Activated B cell treated with CpG ODN at 0.5 μM for 24 hours (primary cell): ENCODE results near the gene PMS2. TPM values are rescaled to one million over a fixed set of nuclear protein-coding genes. Genes with fewer than 3 reads are reported as not detected.

ENCODE experiments used
- ATAC-seq: fragments of 200-7000 bp; cut with Tn5 transposase; one replicate; pipeline ENCODE4 v1.10.0; 2021; ENCODE audit warnings: low read depth, mild to moderate bottlenecking, moderate library complexity
- CTCF ChIA-PET: fragments of 350-600 bp; sonication (Branson Sonifier 250); formaldehyde crosslinking; loops from one replicate; lab custom pipeline; 2021; ENCODE audit warnings: antibody characterized with exemption; lab: Charles Lee
- POLR2A ChIA-PET: fragments of 350-600 bp; sonication (Branson Sonifier 250); formaldehyde crosslinking; loops from one replicate; lab custom pipeline; 2021; ENCODE audit warnings: antibody characterized with exemption; lab: Charles Lee
- DNase-seq: peaks from one replicate; pipeline ENCODE4 v3.0.0; 2022
- H3K27ac Mint-ChIP-seq: one replicate; pipeline ENCODE4 v1.8.0; 2020; ENCODE audit warnings: mixed read lengths
- H3K27me3 Mint-ChIP-seq: one replicate; pipeline ENCODE4 v1.8.0; 2021; ENCODE audit warnings: mixed read lengths
- H3K36me3 Mint-ChIP-seq: one replicate; pipeline ENCODE4 v1.8.0; 2021; ENCODE audit warnings: low read depth, mixed read lengths
- H3K4me1 Mint-ChIP-seq: one replicate; pipeline ENCODE4 v1.8.0; 2021; ENCODE audit warnings: mixed read lengths
- H3K4me3 Mint-ChIP-seq: one replicate; pipeline ENCODE4 v1.8.0; 2020; ENCODE audit warnings: mild to moderate bottlenecking, mixed read lengths
- H3K9me3 Mint-ChIP-seq: one replicate; pipeline ENCODE4 v1.8.0; 2020; ENCODE audit warnings: mixed read lengths
- CTCF ChIP-seq: fragments of 200-600 bp; IDR thresholded peaks from one replicate; pipeline ENCODE4 v1.8.0; 2022; ENCODE audit warnings: antibody characterized with exemption, mild to moderate bottlenecking
- intact Hi-C: fragments of 100-400 bp; cut with micrococcal nuclease; formaldehyde crosslinking; loops from one replicate; pipeline ENCODE4 v1.15.1; 2024
- total RNA-seq: library from RNA; stranded (reverse); gene quantifications from 2 replicates; pipeline ENCODE4 v1.2.3, GENCODE V29; 2022

Gene PMS2
- total RNA-seq, 1 donor from 2014 or later = 25.7 TPM

DNA sequence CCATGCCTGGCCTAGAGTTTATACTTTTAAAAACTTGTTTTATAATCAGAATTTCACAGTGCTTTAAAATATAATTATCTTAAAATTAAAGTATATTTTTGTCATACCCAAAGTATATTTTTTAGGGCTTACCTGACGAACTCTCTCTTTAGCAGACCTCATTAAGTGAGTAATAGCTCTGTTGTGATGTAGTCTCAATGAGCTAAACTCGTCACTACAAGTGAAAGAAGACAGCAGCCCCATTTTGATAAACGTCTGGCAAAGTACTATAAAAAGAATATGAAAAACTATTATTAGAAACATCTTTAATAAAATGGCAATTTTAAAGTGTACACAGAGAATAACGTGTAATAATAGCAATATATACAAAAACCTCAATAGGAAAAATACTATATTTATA, 40.9 kb upstream of the PMS2 start:
- Mint-ChIP-seq H3K36me3 (peaks cover 51% of the 10 kb centered on the region), H3K4me3 (no peak overlapping the region), H3K4me1 (no peaks in the 10 kb centered on the region), H3K27me3 (no peaks in the 10 kb centered on the region), H3K9me3 (no peaks in the 10 kb centered on the region), H3K27ac (no peak overlapping the region)
- TF ChIP-seq CTCF = no peak
- ChIA-PET CTCF (interaction anchor here (0.9 kb wide), 1 partner anchor 57 kb away, joined by 3 read pairs; no protein-coding TSS in a partner anchor), POLR2A (no interaction called here)
- no peak for DNase-seq
- intact Hi-C loops = no loop called here
- ATAC-seq = no peak

- ATAC-seq (no peak), DNase-seq (no peak)
- H3K36me3 Mint-ChIP-seq = peaks cover 77% of the 10 kb centered on the region
- no peak overlapping the region for H3K4me3 Mint-ChIP-seq
- TF ChIP-seq CTCF = no peak
- H3K4me1 Mint-ChIP-seq = no peaks in the 10 kb centered on the region
- intact Hi-C loops = no loop called here
- POLR2A ChIA-PET = interaction anchor here (0.6 kb wide), 1 partner anchor 12 kb away, joined by 3 read pairs; no protein-coding TSS in a partner anchor
- H3K27me3 Mint-ChIP-seq = no peaks in the 10 kb centered on the region
- H3K9me3 Mint-ChIP-seq = no peaks in the 10 kb centered on the region
- no peak overlapping the region for H3K27ac Mint-ChIP-seq
- CTCF ChIA-PET = no interaction called here
Observed at GRCh38 chr7:6035686-6036085, 26.8 kb upstream of the PMS2 start.

- ATAC-seq (no peak), DNase-seq (no peak)
- Mint-ChIP-seq H3K27me3 (no peaks in the 10 kb centered on the region), H3K4me1 (no peaks in the 10 kb centered on the region), H3K27ac (no peak overlapping the region), H3K36me3 (peaks cover 76% of the 10 kb centered on the region), H3K4me3 (no peak overlapping the region), H3K9me3 (no peaks in the 10 kb centered on the region)
- ChIA-PET POLR2A (no interaction called here), CTCF (no interaction called here)
- no peak for TF ChIP-seq CTCF
- intact Hi-C loops = no loop called here
Observed at GRCh38 chr7:6035165-6035564, 26.3 kb upstream of the PMS2 start.

DNA sequence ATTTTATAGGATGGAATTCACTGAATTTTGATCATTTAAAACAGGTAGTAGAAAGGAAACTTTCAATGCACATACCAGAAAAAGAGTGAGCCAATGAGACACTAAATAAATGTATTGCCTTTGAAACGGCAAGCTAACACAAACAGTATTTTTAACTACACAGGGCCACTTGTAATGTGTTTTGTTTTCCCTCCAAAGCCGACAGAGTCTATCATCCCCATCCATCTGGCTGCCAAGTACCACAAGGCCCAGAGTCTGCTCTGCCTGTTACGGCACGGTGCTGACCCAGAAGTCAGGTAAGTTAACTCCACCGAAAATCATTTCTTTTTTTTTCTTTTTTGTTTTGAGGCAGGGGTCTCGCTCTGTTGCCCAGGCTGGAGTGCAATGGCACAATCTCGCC, 23.8 kb upstream of the PMS2 start:
- TF ChIP-seq CTCF = no peak
- no peaks in the 10 kb centered on the region for H3K27me3 Mint-ChIP-seq
- CTCF ChIA-PET = no interaction called here
- no peaks in the 10 kb centered on the region for H3K4me1 Mint-ChIP-seq
- intact Hi-C loops = no loop called here
- POLR2A ChIA-PET = interaction anchor here (0.6 kb wide), 1 partner anchor 47 kb away, joined by 4 read pairs; no protein-coding TSS in a partner anchor
- no peak for ATAC-seq
- no peak overlapping the region for H3K27ac Mint-ChIP-seq
- H3K36me3 Mint-ChIP-seq = peaks cover 78% of the 10 kb centered on the region
- H3K4me3 Mint-ChIP-seq = no peak overlapping the region
- no peak for DNase-seq
- no peaks in the 10 kb centered on the region for H3K9me3 Mint-ChIP-seq

GRCh38 chr7:6032167-6032566, 23.3 kb upstream of the PMS2 start:
- TF ChIP-seq CTCF = no peak
- H3K4me3 Mint-ChIP-seq = no peak overlapping the region
- no peak for DNase-seq
- POLR2A ChIA-PET = interaction anchor here (0.6 kb wide), 1 partner anchor 47 kb away, joined by 4 read pairs; no protein-coding TSS in a partner anchor
- peaks cover 79% of the 10 kb centered on the region for H3K36me3 Mint-ChIP-seq
- H3K4me1 Mint-ChIP-seq = peaks cover 4% of the 10 kb centered on the region
- CTCF ChIA-PET = no interaction called here
- intact Hi-C loops = no loop called here
- no peaks in the 10 kb centered on the region for H3K27me3 Mint-ChIP-seq
- no peaks in the 10 kb centered on the region for H3K9me3 Mint-ChIP-seq
- no peak for ATAC-seq
- H3K27ac Mint-ChIP-seq = no peak overlapping the region
